RWPE1 (cell line): ENCODE results near the gene CAMTA2.

ENCODE experiments used
- CTCF ChIA-PET: fragments of 350-600 bp; sonication (Branson Sonifier 250); formaldehyde crosslinking; extraction: SDS; loops from one replicate; lab custom pipeline; 2021; lab: Yijun Ruan, JAX
- POLR2A ChIA-PET: fragments of 400-600 bp; formaldehyde crosslinking; extraction: SDS; loops from one replicate; lab custom pipeline; 2020; ENCODE audit warnings: antibody characterized with exemption; ENCODE audit not compliant: low non-redundant PET; lab: Yijun Ruan, JAX
- DNase-seq: peaks from one replicate; pipeline ENCODE4 v3.0.0; 2012; ENCODE audit warnings: low spot score
- H3K27ac ChIP-seq: fragments of 450-650 bp; 2 replicates; pipeline ENCODE4 v1.5.1; 2017
- CTCF ChIP-seq: fragments of 450-650 bp; conservative IDR thresholded peaks from 2 replicates; pipeline ENCODE4 v1.5.1; 2017; ENCODE audit warnings: low read depth, mild to moderate bottlenecking

The CAMTA2 gene

GRCh38 chr17:5002121-5002788 is 14.8 kb upstream of the CAMTA2 start:
- DNase-seq = no peak
- ChIA-PET POLR2A (interaction anchor here (0.8 kb wide), 1 partner anchor 31 kb away, joined by 3 read pairs; no protein-coding TSS in a partner anchor), CTCF (interaction anchor here (0.6 to 0.9 kb wide), 2 partner anchors 9 to 17 kb away, joined by 3 read pairs; no protein-coding TSS in a partner anchor)
- H3K27ac ChIP-seq = peak overlapping the region; percentile 89
- TF ChIP-seq CTCF = no peak

- ChIA-PET POLR2A (interaction anchor here (0.6 kb wide), 1 partner anchor 28 kb away, joined by 16 read pairs; no protein-coding TSS in a partner anchor), CTCF (interaction anchor here (0.6 to 1.0 kb wide), 4 partner anchors 10 to 538 kb away, joined by 3 to 5 read pairs (median 4); partner anchors contain the start of gene CAMTA2)
- no peak for TF ChIP-seq CTCF
- peak overlapping the region; percentile 89 for H3K27ac ChIP-seq
- no peak for DNase-seq
These were observed 12.8 kb upstream of the CAMTA2 start for GRCh38 chr17:5000237-5000639.

GRCh38 chr17:4999430-5000093 is 12.1 kb upstream of the CAMTA2 start:
- no peak for DNase-seq
- H3K27ac ChIP-seq = peak overlapping the region; percentile 89
- TF ChIP-seq CTCF = no peak
- CTCF ChIA-PET = interaction anchor here (0.6 to 1.0 kb wide), 3 partner anchors 10 to 34 kb away, joined by 4 to 5 read pairs (median 5); partner anchors contain the start of gene CAMTA2
- POLR2A ChIA-PET = interaction anchor here (0.6 kb wide), 1 partner anchor 28 kb away, joined by 16 read pairs; no protein-coding TSS in a partner anchor

GRCh38 chr17:4998732-4999429 is 11.4 kb upstream of the CAMTA2 start:
- TF ChIP-seq CTCF = no peak
- DNase-seq = peak; percentile 41
- peak overlapping the region; percentile 89 for H3K27ac ChIP-seq
- ChIA-PET CTCF (interaction anchor here (0.5 to 0.6 kb wide), 2 partner anchors 531 to 1680 kb away, joined by 3 to 6 read pairs; no protein-coding TSS in a partner anchor), POLR2A (interaction anchor here (2.0 kb wide), 1 partner anchor 10 kb away, joined by 6 read pairs; no protein-coding TSS in a partner anchor)

- peak overlapping the region; percentile 89 for H3K27ac ChIP-seq
- no peak for TF ChIP-seq CTCF
- CTCF ChIA-PET = interaction anchor here (0.5 to 1.3 kb wide), 4 partner anchors 11 to 1681 kb away, joined by 3 to 6 read pairs (median 6); partner anchors contain the start of gene CAMTA2
- DNase-seq = no peak
- POLR2A ChIA-PET = interaction anchor here (0.9 to 2.0 kb wide), 4 partner anchors 10 to 58 kb away, joined by 3 to 6 read pairs (median 4); partner anchors contain the start of genes RNF167, SLC25A11 and SPAG7
These were observed 10.7 kb upstream of the CAMTA2 start for GRCh38 chr17:4998027-4998731.
